ENCODE measurements around the gene MXD4. TPM values are rescaled to one million over a fixed set of nuclear protein-coding genes. Genes with fewer than 3 reads are reported as not detected.

Gene MXD4
- polyA plus RNA-seq, 1 experiment = 46.0 TPM

DNA sequence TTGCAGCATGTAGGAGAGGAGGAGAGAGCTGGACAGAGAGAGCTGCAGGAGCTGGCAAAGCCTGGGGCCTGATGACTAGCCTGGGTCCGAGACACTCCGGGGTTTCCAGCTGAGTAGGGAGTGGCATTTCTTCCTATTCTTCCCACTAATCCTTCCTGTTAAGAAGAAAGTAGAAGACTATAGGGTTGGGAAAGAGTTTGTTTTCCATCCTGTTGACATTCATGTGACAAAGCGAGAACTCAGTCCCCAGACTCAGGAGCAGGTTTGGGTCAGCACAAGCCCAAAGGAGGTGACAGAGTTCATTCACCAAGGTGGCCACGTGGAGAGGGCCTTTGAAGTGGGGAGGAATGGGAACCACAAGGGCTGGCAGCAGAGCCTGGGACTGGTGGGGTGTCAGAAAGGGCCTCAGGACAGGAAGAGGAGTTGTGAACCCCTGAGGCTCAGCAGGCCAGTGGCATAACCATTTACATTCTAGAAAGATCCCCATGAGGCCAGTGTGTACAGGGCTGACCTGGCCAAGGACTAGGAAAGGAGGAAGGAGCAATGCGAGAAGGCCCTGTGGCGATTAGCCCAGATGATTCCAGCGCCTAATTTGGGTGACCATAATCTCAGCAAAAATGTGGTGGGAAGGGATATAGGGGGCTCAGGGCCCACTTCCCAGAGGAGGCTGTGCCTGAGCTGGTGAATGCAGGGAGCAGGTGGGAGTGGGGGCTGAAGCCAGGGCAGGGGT, 16.7 kb downstream of the MXD4 start:
- peak overlapping the region; percentile 24 for H3K27ac ChIP-seq (ENCODE audit: low read depth, low read length)
- H3K9me3 ChIP-seq (ENCODE audit: control insufficient read depth, insufficient read depth, low read length) = peaks cover 3% of the 10 kb centered on the region; the same call in 1 of the 2 replicates
- CTCF ChIA-PET = no interaction called here
- no peak for TF ChIP-seq CTCF (IDR thresholded peaks at IDR 0.05; ENCODE audit: low read depth, low read length)
- no peak for DNase-seq (ENCODE audit: low read depth, low spot score)
- H3K27me3 ChIP-seq (ENCODE audit: control insufficient read depth, insufficient read depth, low read length) = no peaks in the 10 kb centered on the region
- H3K4me3 ChIP-seq (ENCODE audit: low read depth, low read length) = no peak overlapping the region
- POLR2A ChIA-PET = interaction anchor here (1.6 kb wide), 1 partner anchor 17 kb away, joined by 7 read pairs; the partner anchor contains the start of gene MXD4

DNA sequence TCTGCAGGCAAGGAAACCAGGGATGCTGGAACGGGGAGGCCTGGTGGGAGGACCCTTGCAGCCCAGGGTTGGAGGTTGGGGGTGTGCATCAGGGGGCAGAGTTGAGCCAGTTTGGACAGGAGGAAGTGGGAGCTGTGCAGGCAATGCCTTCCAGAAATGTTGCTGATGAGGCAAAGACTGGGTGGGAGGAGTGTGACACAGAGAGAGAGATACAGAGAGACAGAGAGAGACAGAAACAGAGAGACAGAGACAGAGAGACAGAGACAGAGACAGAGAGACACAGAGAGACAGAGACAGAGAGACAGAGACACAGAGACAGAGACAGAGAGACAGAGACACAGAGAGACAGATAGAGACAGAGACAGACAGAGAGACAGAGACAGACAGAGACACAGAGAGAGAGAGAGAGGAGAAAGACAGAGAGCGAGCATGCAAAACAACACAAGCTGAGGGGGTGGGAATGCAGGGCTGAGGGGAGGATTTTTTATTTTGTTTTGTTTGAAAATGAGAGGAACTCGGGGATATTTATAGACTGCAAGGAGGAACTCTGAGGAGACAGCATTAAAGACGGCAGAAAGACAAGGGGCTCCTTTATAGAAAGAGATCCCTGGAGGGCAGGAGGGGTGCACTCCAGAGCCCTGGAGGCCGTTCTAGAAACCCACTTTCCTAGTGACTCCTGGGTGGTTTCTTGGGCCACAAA, 18.1 kb downstream of the MXD4 start:
- peak; percentile 15; the same call in 1 of the 2 replicates for TF ChIP-seq CTCF (IDR thresholded peaks at IDR 0.05; ENCODE audit: low read depth, low read length)
- no peak overlapping the region for H3K27ac ChIP-seq (ENCODE audit: low read depth, low read length)
- H3K9me3 ChIP-seq (ENCODE audit: control insufficient read depth, insufficient read depth, low read length) = peaks cover 3% of the 10 kb centered on the region; the same call in 1 of the 2 replicates
- H3K27me3 ChIP-seq (ENCODE audit: control insufficient read depth, insufficient read depth, low read length) = no peaks in the 10 kb centered on the region
- POLR2A ChIA-PET = no interaction called here
- no peak overlapping the region for H3K4me3 ChIP-seq (ENCODE audit: low read depth, low read length)
- CTCF ChIA-PET = interaction anchor here (0.6 to 0.9 kb wide), 4 partner anchors 30 to 110 kb away, joined by 3 to 4 read pairs (median 3); no protein-coding TSS in a partner anchor
- DNase-seq (ENCODE audit: low read depth, low spot score) = no peak

- peak; percentile 94 for DNase-seq (ENCODE audit: low read depth, low spot score)
- Histone ChIP-seq H3K4me3 (ENCODE audit: low read depth, low read length) (peak within 1 kb of the TSS; percentile 89), H3K9me3 (ENCODE audit: control insufficient read depth, insufficient read depth, low read length) (peaks cover 3% of the 10 kb centered on the region; the same call in 1 of the 2 replicates), H3K27ac (ENCODE audit: low read depth, low read length) (no peak within 1 kb of the TSS), H3K27me3 (ENCODE audit: control insufficient read depth, insufficient read depth, low read length) (no peaks in the 10 kb centered on the region)
- TF ChIP-seq CTCF (IDR thresholded peaks at IDR 0.05; ENCODE audit: low read depth, low read length) = no peak
- CTCF ChIA-PET = interaction anchor here (1.3 to 2.3 kb wide), 2 partner anchors 21 to 220 kb away, joined by 4 to 7 read pairs; no protein-coding TSS in a partner anchor
- POLR2A ChIA-PET = interaction anchor here (0.5 to 1.6 kb wide), 8 partner anchors 8 to 312 kb away, joined by 3 to 10 read pairs (median 4); partner anchors contain the start of genes MXD4 and RNF4
Observed at GRCh38 chr4:2241410-2242353, 20.2 kb downstream of the MXD4 start, which contains the start of the genes HAUS3 and POLN. Gene HAUS3 (minus strand): TSS chr4:2242121. CDS start chr4:2240946, 1,175 bp downstream. Gene POLN (minus strand): TSS chr4:2242121. CDS start chr4:2229231, 12,890 bp downstream.

DNA sequence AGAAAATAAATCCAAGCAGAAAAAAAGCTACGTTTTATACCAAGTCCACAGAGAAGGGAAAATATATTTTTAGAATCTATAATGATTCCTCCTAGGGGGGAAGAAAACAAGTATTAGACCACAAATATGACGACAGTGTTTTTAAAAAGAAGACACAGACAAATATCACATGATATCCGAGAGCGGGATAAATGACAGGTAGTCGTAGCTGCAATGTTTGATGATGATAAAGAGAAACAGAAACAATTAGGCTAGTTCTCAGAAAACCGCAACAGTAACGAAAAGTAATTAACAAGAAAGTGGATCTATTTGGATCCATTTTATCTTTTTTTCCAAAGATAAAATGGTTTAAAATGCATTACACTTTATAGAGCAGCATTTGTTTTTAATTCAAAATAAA, 20.9 kb downstream of the MXD4 start:
- Histone ChIP-seq H3K27ac (ENCODE audit: low read depth, low read length) (no peak overlapping the region), H3K9me3 (ENCODE audit: control insufficient read depth, insufficient read depth, low read length) (peaks cover 3% of the 10 kb centered on the region; the same call in 1 of the 2 replicates), H3K27me3 (ENCODE audit: control insufficient read depth, insufficient read depth, low read length) (no peaks in the 10 kb centered on the region), H3K4me3 (ENCODE audit: low read depth, low read length) (peak overlapping the region; percentile 89)
- no peak for TF ChIP-seq CTCF (IDR thresholded peaks at IDR 0.05; ENCODE audit: low read depth, low read length)
- ChIA-PET CTCF (interaction anchor here (1.3 to 2.3 kb wide), 2 partner anchors 21 to 221 kb away, joined by 4 to 7 read pairs; no protein-coding TSS in a partner anchor), POLR2A (interaction anchor here (1.4 to 1.6 kb wide), 2 partner anchors 21 to 23 kb away, joined by 4 to 10 read pairs; partner anchors contain the start of gene MXD4)
- no peak for DNase-seq (ENCODE audit: low read depth, low spot score)

All from AG04450 (cell line).